Stimulated activated CD4-positive, alpha-beta T cell treated with anti-CD3 and anti-CD28 coated beads, Interleukin-4, amount 100 ng/mL, for 48 hours (primary cell): Measurements from ENCODE around the gene FHIT.

Experiments used
- DNase-seq, 2 donors: peaks; one replicate each; pipeline ENCODE4 v3.0.0-alpha.2; 2020; ENCODE audit warnings: low read depth in 2 of 2

Gene FHIT

GRCh38 chr3:60339304-60339703 is 911.9 kb downstream of the FHIT start:
- no peak for DNase-seq

DNA sequence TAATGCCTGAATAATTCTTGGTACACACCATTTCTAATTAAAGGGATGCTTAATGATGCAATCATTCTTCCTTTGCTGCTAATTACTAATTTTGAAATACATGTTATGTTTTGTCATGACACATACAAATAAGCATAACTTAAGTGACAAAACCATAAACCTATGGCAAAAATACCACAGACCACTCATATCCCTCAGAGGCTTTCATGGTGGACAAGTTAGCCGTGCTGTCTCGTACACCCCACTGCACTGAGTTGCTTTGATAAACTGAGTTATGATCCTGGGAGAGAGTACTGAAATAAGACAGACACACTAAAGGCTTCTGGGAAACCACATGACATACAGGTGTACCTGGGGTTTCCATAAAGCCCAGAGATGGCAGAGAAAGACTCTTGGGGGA is 913.8 kb downstream of the FHIT start:
- DNase-seq, result no peak

- no peak for DNase-seq
These were observed 915.2 kb downstream of the FHIT start for GRCh38 chr3:60336061-60336460.

DNA sequence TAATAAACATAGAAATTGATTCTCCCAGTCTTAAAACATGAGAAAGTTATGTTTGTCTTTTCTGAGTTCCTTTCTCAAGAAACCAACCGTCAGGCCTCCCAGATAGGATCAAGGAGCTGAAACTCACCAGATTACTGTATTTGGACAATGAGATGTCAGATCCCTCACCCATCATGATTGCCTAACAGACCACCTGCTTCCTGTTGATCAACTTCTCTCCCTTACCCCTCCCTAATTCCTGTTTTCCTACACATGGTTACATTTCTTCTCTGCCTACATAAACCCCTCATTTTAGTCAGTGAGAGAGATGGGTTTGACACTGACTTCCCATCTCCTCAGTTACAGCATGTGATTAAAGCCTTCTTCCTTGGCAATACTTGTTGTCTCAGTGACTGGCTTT is 917.5 kb downstream of the FHIT start:
- no peak for DNase-seq

- DNase-seq, result no peak
These were observed 921.1 kb downstream of the FHIT start for GRCh38 chr3:60330107-60330506.

GRCh38 chr3:60325610-60326170 is 925.6 kb downstream of the FHIT start:
- DNase-seq, result no peak

- DNase-seq, result no peak
These were observed 927.6 kb downstream of the FHIT start for GRCh38 chr3:60323651-60324050.

GRCh38 chr3:60323180-60323579 is 928.1 kb downstream of the FHIT start:
- no peak for DNase-seq

DNA sequence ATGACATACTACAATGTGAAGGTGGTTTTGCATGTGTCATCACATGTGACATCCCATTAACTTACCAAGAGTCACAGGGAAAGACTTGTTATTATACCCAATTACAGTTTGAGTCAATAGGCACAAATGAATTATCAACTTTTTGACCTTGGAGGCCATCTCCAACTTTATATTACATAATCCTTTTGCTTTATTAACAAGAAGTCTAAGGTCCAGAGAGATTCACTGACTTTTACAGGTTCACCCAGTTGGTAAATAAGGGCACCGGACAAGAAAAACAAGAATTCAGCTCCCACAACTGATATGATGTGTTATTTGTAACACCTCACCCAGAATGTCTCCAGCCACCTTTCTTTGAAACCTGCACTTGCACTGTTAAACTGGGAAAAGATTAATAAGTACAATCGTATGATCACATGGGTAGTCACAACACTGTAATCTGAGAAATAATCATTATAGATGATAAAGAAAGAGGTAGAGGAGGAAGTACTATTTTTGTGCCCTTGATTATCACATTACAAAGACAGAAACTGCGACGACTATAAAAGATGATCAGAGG is 928.9 kb downstream of the FHIT start:
- DNase-seq, result no peak

DNA sequence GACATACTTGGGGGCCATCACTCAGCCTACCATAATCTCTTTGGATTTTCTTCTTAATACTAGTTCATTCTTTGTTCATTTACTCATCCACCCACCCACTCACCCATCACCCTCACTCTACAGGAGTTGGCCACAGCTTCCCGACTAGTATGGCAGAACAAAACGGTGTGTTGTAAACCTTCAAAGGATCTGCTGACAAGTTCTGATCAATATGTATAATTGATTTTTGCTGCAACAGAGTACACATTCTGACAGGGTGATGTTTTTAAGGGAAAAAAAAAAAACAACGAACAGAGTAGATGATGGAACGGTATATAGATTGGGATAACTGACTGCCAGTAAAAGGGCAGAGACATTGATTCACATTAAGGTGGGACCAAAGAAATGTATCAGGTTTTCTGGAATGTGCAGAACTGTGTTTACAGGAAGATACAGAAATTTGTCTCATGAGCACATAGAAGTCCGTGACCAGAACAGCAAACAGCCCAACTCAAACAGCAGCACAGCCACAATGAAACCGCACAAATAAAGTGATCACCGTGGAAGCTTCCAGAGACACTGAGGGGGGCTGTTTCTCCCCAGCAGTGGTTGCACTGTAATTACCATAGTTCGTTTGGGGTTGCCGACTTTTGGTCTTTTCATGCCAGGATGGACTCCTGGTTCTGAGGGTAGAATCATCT is 931.9 kb downstream of the FHIT start:
- no peak for DNase-seq

GRCh38 chr3:60316121-60316797 is 935.0 kb downstream of the FHIT start:
- no peak for DNase-seq

- DNase-seq, result no peak
These were observed 937.2 kb downstream of the FHIT start for GRCh38 chr3:60313951-60314461.

DNA sequence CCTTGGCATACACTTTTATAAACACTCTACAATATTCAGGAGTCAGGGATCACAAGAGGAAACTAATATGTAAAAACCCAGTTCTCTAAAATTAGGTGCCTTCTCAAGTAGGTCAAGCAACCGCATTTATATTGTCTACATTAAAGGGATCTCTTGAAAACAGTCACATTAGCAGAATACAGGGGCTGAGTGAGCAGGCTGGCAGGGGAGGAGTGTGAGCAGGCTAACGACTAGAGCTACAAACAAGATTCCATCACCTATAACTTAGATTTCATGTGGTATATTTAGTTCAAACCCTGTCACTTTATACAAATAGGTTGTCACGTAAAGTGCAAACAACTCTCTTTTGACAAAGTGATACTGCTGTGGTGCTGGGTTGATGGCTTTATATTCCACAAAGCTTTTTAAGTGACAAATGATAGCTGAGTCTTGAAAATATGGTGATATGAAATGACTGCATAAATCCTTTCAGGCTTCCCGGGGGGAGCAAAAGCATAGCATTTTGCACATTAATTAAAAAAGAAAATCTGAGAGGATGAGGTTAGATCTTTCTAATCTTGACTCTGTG is 937.9 kb downstream of the FHIT start:
- DNase-seq, result no peak

DNA sequence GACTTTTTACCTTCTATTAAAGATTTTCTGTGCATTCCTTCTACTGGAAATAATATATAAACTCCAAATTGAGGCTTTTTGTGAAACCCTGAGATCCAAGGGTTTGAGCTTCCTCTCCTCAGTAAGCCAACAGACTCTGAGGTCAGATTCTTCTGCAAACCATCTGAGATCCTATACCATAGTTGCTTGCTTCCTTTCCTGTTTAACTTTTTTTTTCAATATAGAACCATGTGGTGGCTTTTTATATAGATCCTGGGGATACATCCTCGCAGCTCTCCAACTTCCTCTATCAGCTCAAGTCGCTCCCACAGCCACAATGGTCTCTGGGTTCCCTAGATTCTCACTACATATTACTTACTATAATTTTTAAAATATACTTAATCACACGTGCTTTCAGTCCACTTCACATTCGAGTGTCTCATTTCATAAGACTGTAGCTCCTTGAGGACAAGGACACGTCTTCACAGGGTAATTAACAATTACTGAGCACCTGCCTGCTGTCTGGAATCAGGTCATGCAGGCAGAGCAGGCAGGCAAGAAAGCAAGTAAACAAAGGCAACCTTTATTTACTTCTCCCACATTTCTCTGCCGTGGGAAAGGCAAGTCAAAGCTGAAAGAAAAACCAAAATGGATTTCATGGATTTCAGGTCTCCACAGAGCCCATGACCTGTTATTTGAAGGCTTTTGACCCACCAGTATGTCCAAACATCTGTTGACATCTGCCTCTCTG is 941.5 kb downstream of the FHIT start:
- no peak for DNase-seq

GRCh38 chr3:60308808-60309207 is 942.4 kb downstream of the FHIT start:
- no peak for DNase-seq

DNA sequence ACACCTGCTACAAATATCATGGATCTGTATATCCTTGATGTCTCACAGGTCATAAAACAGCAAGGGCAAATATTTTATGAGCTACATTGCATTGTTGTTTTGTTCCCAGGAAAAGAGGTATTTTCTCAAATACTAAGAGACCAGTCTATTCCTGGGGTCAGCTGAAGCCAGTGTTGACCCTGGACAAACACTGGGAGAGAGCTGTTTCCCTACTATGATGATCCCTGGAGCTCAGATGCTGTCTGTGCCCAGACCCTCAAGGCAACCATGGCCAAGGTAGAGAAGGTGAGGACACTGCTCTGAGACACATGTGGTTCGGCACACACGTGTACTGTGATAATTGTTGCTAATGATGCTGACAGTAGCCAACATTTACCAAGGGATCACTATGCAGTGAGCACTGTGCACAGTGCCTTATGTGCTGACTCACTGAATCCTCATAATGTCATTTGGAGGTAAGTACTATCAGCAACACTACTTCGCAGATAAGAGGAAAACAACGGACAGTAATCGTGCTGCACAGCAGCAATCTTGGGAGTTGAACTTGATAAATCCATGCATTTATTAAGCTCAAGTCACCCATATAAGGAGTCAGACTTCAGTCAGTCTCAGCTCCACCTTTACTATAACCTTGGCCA is 943.6 kb downstream of the FHIT start:
- no peak for DNase-seq

- DNase-seq, result no peak
These were observed 947.1 kb downstream of the FHIT start for GRCh38 chr3:60304112-60304511.

GRCh38 chr3:60303160-60303559 is 948.1 kb downstream of the FHIT start:
- DNase-seq, result no peak

DNA sequence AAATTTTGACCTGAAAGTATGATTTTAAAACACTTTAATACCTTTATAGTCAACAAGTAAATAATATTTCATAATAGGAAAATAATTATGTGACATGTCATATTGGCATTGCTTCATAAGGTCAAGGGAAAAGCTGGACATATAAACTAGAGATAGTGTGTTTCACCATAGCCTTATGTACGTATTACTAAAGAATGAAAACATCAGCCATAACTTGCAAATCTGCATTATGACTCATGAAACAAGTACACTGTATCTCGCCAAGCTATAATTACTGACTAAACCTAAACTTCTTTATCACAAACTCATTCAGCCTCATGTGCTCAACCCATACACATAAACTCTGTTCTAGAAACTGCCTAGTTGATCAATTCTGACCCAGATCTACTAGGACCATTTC is 950.1 kb downstream of the FHIT start:
- DNase-seq, result no peak

GRCh38 chr3:60298141-60298540 is 953.1 kb downstream of the FHIT start:
- DNase-seq, result no peak

DNA sequence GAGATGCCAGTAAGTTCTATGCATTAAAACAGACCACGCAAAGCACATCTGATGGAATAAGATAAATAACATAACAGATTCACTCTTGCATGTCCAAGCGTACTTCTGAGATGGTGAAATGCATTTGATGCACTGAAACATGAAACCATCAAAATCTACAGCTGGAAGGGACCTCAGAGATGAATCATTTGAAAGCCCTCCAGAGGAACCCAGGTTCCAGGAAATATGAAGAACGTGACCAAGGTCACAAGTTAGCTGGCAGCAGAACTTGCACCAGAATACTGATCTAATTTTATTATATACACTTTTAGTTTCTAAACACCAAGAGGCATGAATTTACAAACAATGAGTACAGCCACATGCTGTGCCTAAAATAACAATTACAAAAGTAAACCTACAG is 957.1 kb downstream of the FHIT start:
- DNase-seq, result no peak
